GM23338 (cell line): ENCODE results near the gene CYB5A. TPM values are rescaled to one million over a fixed set of nuclear protein-coding genes. Genes with fewer than 3 reads are reported as not detected.
A peak's percentile ranks its signal among the peaks of the same experiment; 100 is the strongest.

Experiments used
- ATAC-seq: fragments of 200-7000 bp; cut with Tn5 transposase; 3 replicates; pipeline ENCODE4 v1.9.1; 2020
- DNase-seq: peaks from one replicate; pipeline ENCODE4 v3.0.0-alpha.2; 2015; ENCODE audit warnings: low spot score
- H2AFZ ChIP-seq: fragments of 200-600 bp; sonication (generic); 2 replicates; pipeline ENCODE4 v1.8.0; 2016; ENCODE audit warnings: antibody characterized with exemption, mild to moderate bottlenecking, moderate library complexity
- H3F3A ChIP-seq: fragments of 200-600 bp; sonication (generic); replicated peaks from 2 replicates; pipeline ENCODE4 v1.8.0; 2017; ENCODE audit warnings: antibody characterized with exemption, mixed run types, low read depth
- H3K27ac ChIP-seq: fragments of 200-600 bp; sonication (generic); 2 replicates; pipeline ENCODE4 v1.6.1; 2016; ENCODE audit warnings: low read depth
- H3K27me3 ChIP-seq: fragments of 200-600 bp; sonication (generic); 2 replicates; pipeline ENCODE4 v1.8.0; 2016; ENCODE audit warnings: mild to moderate bottlenecking, mixed run types, moderate library complexity; ENCODE audit not compliant: insufficient read depth
- H3K36me3 ChIP-seq: fragments of 200-600 bp; sonication (generic); 2 replicates; pipeline ENCODE4 v1.8.0; 2016; ENCODE audit warnings: mild to moderate bottlenecking; ENCODE audit not compliant: insufficient read depth
- H3K4me1 ChIP-seq: fragments of 200-600 bp; sonication (generic); 2 replicates; pipeline ENCODE4 v1.8.0; 2016; ENCODE audit warnings: mild to moderate bottlenecking, moderate library complexity; ENCODE audit not compliant: insufficient read depth
- H3K4me2 ChIP-seq: fragments of 200-600 bp; sonication (generic); 2 replicates; pipeline ENCODE4 v1.7.1; 2017; ENCODE audit warnings: mixed run types
- H3K4me3 ChIP-seq: fragments of 200-600 bp; sonication (generic); 2 replicates; pipeline ENCODE4 v1.6.1; 2016; ENCODE audit warnings: mixed run types
- H3K79me2 ChIP-seq: fragments of 200-600 bp; sonication (generic); replicated peaks from 2 replicates; pipeline ENCODE4 v1.8.0; 2017; ENCODE audit warnings: mild to moderate bottlenecking; ENCODE audit not compliant: insufficient read depth
- H3K9me2 ChIP-seq: fragments of 200-600 bp; sonication (generic); 2 replicates; pipeline ENCODE4 v1.8.0; 2017; ENCODE audit not compliant: insufficient read depth
- H4K20me1 ChIP-seq: fragments of 200-600 bp; sonication (generic); replicated peaks from 2 replicates; pipeline ENCODE4 v1.8.0; 2017; ENCODE audit warnings: mild to moderate bottlenecking; ENCODE audit not compliant: insufficient read depth
- H3K27ac Mint-ChIP-seq: 2 replicates; pipeline ENCODE4 v1.8.0; 2020; ENCODE audit warnings: inconsistent platforms, mild to moderate bottlenecking, moderate library complexity, mixed read lengths
- H3K27me3 Mint-ChIP-seq: 3 replicates; pipeline ENCODE4 v1.8.0; 2022; ENCODE audit warnings: low read depth, mild to moderate bottlenecking, moderate library complexity, mixed read lengths, inconsistent platforms; ENCODE audit not compliant: insufficient read depth, poor library complexity
- H3K36me3 Mint-ChIP-seq: 3 replicates; pipeline ENCODE4 v1.8.0; 2021; ENCODE audit warnings: low read depth, mild to moderate bottlenecking, inconsistent platforms, moderate library complexity, mixed read lengths
- H3K4me1 Mint-ChIP-seq: 3 replicates; pipeline ENCODE4 v1.8.0; 2020; ENCODE audit warnings: mild to moderate bottlenecking, inconsistent platforms, mixed read lengths
- H3K4me3 Mint-ChIP-seq: 3 replicates; pipeline ENCODE4 v1.8.0; 2021; ENCODE audit warnings: moderate library complexity, mild to moderate bottlenecking, inconsistent platforms, mixed read lengths
- H3K9me3 Mint-ChIP-seq: 3 replicates; pipeline ENCODE4 v1.8.0; 2020; ENCODE audit warnings: moderate library complexity, mild to moderate bottlenecking, inconsistent platforms, mixed read lengths
- CTCF ChIP-seq, 2 experiments: fragments of 200-600 bp in 1 of 2; sonication (generic) in 1 of 2; conservative IDR thresholded peaks; 2 replicates each; pipeline versions ENCODE4 v1.5.1 to v1.6.1; 2016 to 2017; ENCODE audit warnings: antibody characterized with exemption in 2 of 2, low read depth in 2 of 2, mild to moderate bottlenecking in 2 of 2, moderate library complexity in 1 of 2
- EZH2phosphoT487 ChIP-seq: fragments of 200-600 bp; sonication (generic); IDR thresholded peaks from one replicate; pipeline ENCODE4 v1.8.1; 2018; ENCODE audit warnings: antibody characterized with exemption; ENCODE audit not compliant: unreplicated experiment
- JUNB ChIP-seq: IDR thresholded peaks from one replicate; pipeline ENCODE4 v1.6.1; 2016; ENCODE audit warnings: antibody characterized with exemption; ENCODE audit not compliant: unreplicated experiment
- NANOG ChIP-seq: IDR thresholded peaks from 2 replicates; pipeline ENCODE4 v1.6.1; 2016; ENCODE audit warnings: antibody characterized with exemption, borderline replicate concordance
- POLR2AphosphoS5 ChIP-seq: IDR thresholded peaks from 2 replicates; pipeline ENCODE4 v1.6.1; 2016; ENCODE audit warnings: antibody characterized with exemption, low read depth
- STAT1 ChIP-seq: IDR thresholded peaks from one replicate; pipeline ENCODE4 v1.6.1; 2016; ENCODE audit warnings: antibody characterized with exemption; ENCODE audit not compliant: unreplicated experiment
- polyA plus RNA-seq: library from polyadenylated mRNA; unstranded; fragments of >200 nt; fragmentation: Nextera tagmentation; extraction: Ambion mirVana; gene quantifications from 2 replicates; pipeline ENCODE4 v1.2.1, GENCODE V29; 2016
- total RNA-seq: library from RNA; depleted of rRNA; stranded (reverse); fragments of >200 nt; shearing (Covaris generic); gene quantifications from 2 replicates; pipeline ENCODE4 v1.2.3, GENCODE V29; 2014
- TF ChIP-seq, protein P1 (sequence below): IDR thresholded peaks from one replicate; pipeline ENCODE4 v1.6.1; 2018; ENCODE audit warnings: antibody characterized with exemption; ENCODE audit not compliant: unreplicated experiment
- TF ChIP-seq, protein P2 (sequence below): IDR thresholded peaks from 2 replicates; pipeline ENCODE4 v1.6.1; 2016; ENCODE audit warnings: antibody characterized with exemption
- TF ChIP-seq, protein P3 (sequence below): fragments of 250-450 bp; sonication (Bioruptor Pico); IDR thresholded peaks from 2 replicates; pipeline ENCODE4 v1.5.0; 2020; ENCODE audit warnings: mild to moderate bottlenecking, moderate library complexity

The CYB5A gene
- total and polyA plus RNA-seq, 2 experiments from 2014 or later: 136 to 283 TPM

GRCh38 chr18:74278058-74278457 is 13.7 kb downstream of the CYB5A start:
- Histone ChIP-seq H3K36me3 (no peaks in the 10 kb centered on the region; the same call in 1 of the 2 replicates), H3K27me3 (no peaks in the 10 kb centered on the region), H3F3A (peaks cover 6% of the 10 kb centered on the region; the same call in 1 of the 2 replicates), H3K4me3 (no peak overlapping the region), H4K20me1 (peaks cover 9% of the 10 kb centered on the region), H3K4me1 (peaks cover 51% of the 10 kb centered on the region), H3K27ac (no peak overlapping the region), H3K9me2 (no peaks in the 10 kb centered on the region), H3K79me2 (peaks cover 99% of the 10 kb centered on the region), H2AFZ (no peak overlapping the region), H3K4me2 (no peak overlapping the region)
- Mint-ChIP-seq H3K27me3 (peaks cover 12% of the 10 kb centered on the region), H3K27ac (peak overlapping the region; percentile 81; the same call in 1 of the 2 replicates), H3K9me3 (peaks cover 2% of the 10 kb centered on the region; the same call in 2 of the 3 replicates), H3K4me1 (peaks cover 75% of the 10 kb centered on the region), H3K36me3 (peaks cover 64% of the 10 kb centered on the region), H3K4me3 (no peak overlapping the region)
- TF ChIP-seq JUNB: no peak
- TF ChIP-seq STAT1: no peak
- DNase-seq (no peak), ATAC-seq (no peak)

GRCh38 chr18:74277296-74277695 is 14.5 kb downstream of the CYB5A start:
- Histone ChIP-seq H3K4me2 (no peak overlapping the region), H3F3A (peaks cover 6% of the 10 kb centered on the region; the same call in 1 of the 2 replicates), H4K20me1 (peaks cover 9% of the 10 kb centered on the region), H3K4me1 (peaks cover 43% of the 10 kb centered on the region), H3K27me3 (no peaks in the 10 kb centered on the region), H3K79me2 (peaks cover 99% of the 10 kb centered on the region), H3K27ac (no peak overlapping the region), H2AFZ (no peak overlapping the region), H3K9me2 (no peaks in the 10 kb centered on the region), H3K4me3 (no peak overlapping the region), H3K36me3 (no peaks in the 10 kb centered on the region; the same call in 1 of the 2 replicates)
- no peak overlapping the region for H3K4me3 Mint-ChIP-seq
- H3K4me1 Mint-ChIP-seq: peaks cover 71% of the 10 kb centered on the region
- peaks cover 2% of the 10 kb centered on the region; the same call in 2 of the 3 replicates for H3K9me3 Mint-ChIP-seq
- peaks cover 58% of the 10 kb centered on the region for H3K36me3 Mint-ChIP-seq
- DNase-seq (no peak), ATAC-seq (no peak)
- H3K27ac Mint-ChIP-seq: peak overlapping the region; percentile 81; the same call in 1 of the 2 replicates
- peaks cover 12% of the 10 kb centered on the region for H3K27me3 Mint-ChIP-seq
- TF ChIP-seq NANOG (no peak), JUNB (no peak), CTCF (conservative IDR thresholded peaks at IDR 0.05; ENCODE audit: low read depth in 2 of 2) (no peak), POLR2AphosphoS5 (no peak), STAT1 (no peak), EZH2phosphoT487 (no peak)
- TF ChIP-seq, protein P1, sequence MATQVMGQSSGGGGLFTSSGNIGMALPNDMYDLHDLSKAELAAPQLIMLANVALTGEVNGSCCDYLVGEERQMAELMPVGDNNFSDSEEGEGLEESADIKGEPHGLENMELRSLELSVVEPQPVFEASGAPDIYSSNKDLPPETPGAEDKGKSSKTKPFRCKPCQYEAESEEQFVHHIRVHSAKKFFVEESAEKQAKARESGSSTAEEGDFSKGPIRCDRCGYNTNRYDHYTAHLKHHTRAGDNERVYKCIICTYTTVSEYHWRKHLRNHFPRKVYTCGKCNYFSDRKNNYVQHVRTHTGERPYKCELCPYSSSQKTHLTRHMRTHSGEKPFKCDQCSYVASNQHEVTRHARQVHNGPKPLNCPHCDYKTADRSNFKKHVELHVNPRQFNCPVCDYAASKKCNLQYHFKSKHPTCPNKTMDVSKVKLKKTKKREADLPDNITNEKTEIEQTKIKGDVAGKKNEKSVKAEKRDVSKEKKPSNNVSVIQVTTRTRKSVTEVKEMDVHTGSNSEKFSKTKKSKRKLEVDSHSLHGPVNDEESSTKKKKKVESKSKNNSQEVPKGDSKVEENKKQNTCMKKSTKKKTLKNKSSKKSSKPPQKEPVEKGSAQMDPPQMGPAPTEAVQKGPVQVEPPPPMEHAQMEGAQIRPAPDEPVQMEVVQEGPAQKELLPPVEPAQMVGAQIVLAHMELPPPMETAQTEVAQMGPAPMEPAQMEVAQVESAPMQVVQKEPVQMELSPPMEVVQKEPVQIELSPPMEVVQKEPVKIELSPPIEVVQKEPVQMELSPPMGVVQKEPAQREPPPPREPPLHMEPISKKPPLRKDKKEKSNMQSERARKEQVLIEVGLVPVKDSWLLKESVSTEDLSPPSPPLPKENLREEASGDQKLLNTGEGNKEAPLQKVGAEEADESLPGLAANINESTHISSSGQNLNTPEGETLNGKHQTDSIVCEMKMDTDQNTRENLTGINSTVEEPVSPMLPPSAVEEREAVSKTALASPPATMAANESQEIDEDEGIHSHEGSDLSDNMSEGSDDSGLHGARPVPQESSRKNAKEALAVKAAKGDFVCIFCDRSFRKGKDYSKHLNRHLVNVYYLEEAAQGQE: no peak
- TF ChIP-seq, protein P2, sequence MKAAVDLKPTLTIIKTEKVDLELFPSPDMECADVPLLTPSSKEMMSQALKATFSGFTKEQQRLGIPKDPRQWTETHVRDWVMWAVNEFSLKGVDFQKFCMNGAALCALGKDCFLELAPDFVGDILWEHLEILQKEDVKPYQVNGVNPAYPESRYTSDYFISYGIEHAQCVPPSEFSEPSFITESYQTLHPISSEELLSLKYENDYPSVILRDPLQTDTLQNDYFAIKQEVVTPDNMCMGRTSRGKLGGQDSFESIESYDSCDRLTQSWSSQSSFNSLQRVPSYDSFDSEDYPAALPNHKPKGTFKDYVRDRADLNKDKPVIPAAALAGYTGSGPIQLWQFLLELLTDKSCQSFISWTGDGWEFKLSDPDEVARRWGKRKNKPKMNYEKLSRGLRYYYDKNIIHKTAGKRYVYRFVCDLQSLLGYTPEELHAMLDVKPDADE: no peak
- TF ChIP-seq, protein P3, sequence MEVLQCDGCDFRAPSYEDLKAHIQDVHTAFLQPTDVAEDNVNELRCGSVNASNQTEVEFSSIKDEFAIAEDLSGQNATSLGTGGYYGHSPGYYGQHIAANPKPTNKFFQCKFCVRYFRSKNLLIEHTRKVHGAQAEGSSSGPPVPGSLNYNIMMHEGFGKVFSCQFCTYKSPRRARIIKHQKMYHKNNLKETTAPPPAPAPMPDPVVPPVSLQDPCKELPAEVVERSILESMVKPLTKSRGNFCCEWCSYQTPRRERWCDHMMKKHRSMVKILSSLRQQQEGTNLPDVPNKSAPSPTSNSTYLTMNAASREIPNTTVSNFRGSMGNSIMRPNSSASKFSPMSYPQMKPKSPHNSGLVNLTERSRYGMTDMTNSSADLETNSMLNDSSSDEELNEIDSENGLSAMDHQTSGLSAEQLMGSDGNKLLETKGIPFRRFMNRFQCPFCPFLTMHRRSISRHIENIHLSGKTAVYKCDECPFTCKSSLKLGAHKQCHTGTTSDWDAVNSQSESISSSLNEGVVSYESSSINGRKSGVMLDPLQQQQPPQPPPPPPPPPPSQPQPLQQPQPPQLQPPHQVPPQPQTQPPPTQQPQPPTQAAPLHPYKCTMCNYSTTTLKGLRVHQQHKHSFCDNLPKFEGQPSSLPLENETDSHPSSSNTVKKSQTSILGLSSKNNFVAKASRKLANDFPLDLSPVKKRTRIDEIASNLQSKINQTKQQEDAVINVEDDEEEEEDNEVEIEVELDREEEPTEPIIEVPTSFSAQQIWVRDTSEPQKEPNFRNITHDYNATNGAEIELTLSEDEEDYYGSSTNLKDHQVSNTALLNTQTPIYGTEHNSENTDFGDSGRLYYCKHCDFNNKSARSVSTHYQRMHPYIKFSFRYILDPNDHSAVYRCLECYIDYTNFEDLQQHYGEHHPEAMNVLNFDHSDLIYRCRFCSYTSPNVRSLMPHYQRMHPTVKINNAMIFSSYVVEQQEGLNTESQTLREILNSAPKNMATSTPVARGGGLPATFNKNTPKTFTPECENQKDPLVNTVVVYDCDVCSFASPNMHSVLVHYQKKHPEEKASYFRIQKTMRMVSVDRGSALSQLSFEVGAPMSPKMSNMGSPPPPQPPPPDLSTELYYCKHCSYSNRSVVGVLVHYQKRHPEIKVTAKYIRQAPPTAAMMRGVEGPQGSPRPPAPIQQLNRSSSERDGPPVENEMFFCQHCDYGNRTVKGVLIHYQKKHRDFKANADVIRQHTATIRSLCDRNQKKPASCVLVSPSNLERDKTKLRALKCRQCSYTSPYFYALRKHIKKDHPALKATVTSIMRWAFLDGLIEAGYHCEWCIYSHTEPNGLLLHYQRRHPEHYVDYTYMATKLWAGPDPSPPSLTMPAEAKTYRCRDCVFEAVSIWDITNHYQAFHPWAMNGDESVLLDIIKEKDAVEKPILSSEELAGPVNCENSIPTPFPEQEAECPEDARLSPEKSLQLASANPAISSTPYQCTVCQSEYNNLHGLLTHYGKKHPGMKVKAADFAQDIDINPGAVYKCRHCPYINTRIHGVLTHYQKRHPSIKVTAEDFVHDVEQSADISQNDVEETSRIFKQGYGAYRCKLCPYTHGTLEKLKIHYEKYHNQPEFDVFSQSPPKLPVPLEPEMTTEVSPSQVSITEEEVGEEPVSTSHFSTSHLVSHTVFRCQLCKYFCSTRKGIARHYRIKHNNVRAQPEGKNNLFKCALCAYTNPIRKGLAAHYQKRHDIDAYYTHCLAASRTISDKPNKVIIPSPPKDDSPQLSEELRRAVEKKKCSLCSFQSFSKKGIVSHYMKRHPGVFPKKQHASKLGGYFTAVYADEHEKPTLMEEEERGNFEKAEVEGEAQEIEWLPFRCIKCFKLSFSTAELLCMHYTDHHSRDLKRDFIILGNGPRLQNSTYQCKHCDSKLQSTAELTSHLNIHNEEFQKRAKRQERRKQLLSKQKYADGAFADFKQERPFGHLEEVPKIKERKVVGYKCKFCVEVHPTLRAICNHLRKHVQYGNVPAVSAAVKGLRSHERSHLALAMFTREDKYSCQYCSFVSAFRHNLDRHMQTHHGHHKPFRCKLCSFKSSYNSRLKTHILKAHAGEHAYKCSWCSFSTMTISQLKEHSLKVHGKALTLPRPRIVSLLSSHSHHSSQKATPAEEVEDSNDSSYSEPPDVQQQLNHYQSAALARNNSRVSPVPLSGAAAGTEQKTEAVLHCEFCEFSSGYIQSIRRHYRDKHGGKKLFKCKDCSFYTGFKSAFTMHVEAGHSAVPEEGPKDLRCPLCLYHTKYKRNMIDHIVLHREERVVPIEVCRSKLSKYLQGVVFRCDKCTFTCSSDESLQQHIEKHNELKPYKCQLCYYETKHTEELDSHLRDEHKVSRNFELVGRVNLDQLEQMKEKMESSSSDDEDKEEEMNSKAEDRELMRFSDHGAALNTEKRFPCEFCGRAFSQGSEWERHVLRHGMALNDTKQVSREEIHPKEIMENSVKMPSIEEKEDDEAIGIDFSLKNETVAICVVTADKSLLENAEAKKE (CRISPR knock-in tag): no peak
